Activated CD8-positive, alpha-beta memory T cell treated with anti-CD3 and anti-CD28 coated beads, Interleukin-2, amount 10 ng/mL, durations not matched to agents 7 days and 5 days (primary cell): ENCODE results near the gene PPOX. TPM values are rescaled to one million over a fixed set of nuclear protein-coding genes. Genes with fewer than 3 reads are reported as not detected.

ENCODE experiments used
- ATAC-seq: fragments of 150-1000 bp; cut with Tn5 transposase; one replicate; pipeline ENCODE4 v1.10.0; 2021; ENCODE audit warnings: moderate library complexity
- CTCF ChIA-PET: fragments of 350-600 bp; sonication (Branson Sonifier 250); formaldehyde crosslinking; loops from one replicate; lab custom pipeline; 2021; ENCODE audit warnings: antibody characterized with exemption; lab: Charles Lee
- DNase-seq: peaks from one replicate; pipeline ENCODE4 v3.0.0-alpha.2; 2020
- H3K27ac Mint-ChIP-seq: one replicate; pipeline ENCODE4 v1.8.0; 2021; ENCODE audit warnings: mild to moderate bottlenecking, mixed read lengths
- H3K27me3 Mint-ChIP-seq: one replicate; pipeline ENCODE4 v1.8.0; 2021; ENCODE audit warnings: mixed read lengths
- H3K36me3 Mint-ChIP-seq: one replicate; pipeline ENCODE4 v1.8.0; 2021; ENCODE audit warnings: mild to moderate bottlenecking, mixed read lengths
- H3K4me1 Mint-ChIP-seq: one replicate; pipeline ENCODE4 v1.8.0; 2021; ENCODE audit warnings: mixed read lengths
- H3K4me3 Mint-ChIP-seq: one replicate; pipeline ENCODE4 v1.8.0; 2021; ENCODE audit warnings: mild to moderate bottlenecking, moderate library complexity, mixed read lengths
- H3K9me3 Mint-ChIP-seq: one replicate; pipeline ENCODE4 v1.8.0; 2022; ENCODE audit warnings: low read depth, mixed read lengths
- total RNA-seq, 2 experiments: library from RNA; stranded (reverse); gene quantifications; one replicate each; pipeline ENCODE4 v1.2.3, GENCODE V29; 2021

Gene PPOX
- total RNA-seq, 2 experiments from 2014 or later: 34.5 to 43.9 TPM

- ATAC-seq (peak; percentile 95), DNase-seq (peak; percentile 95)
- Mint-ChIP-seq H3K9me3 (no peaks in the 10 kb centered on the region), H3K4me3 (no peak within 1 kb of the TSS), H3K4me1 (peaks cover 35% of the 10 kb centered on the region), H3K27ac (no peak within 1 kb of the TSS), H3K36me3 (peaks cover 26% of the 10 kb centered on the region), H3K27me3 (no peaks in the 10 kb centered on the region)
- CTCF ChIA-PET: interaction anchor here (0.7 to 2.7 kb wide), 17 partner anchors 8 to 451 kb away, joined by 3 to 21 read pairs (median 4); partner anchors contain the start of genes KLHDC9, NIT1, PFDN2 and PPOX
Observed at GRCh38 chr1:161132410-161133219, 33.6 kb upstream of the PPOX start, which contains the start of gene DEDD. Gene DEDD (minus strand): TSS chr1:161132667. CDS start chr1:161124462, 8,205 bp downstream.

GRCh38 chr1:161133220-161133740, 32.9 kb upstream of the PPOX start:
- Mint-ChIP-seq H3K36me3 (peaks cover 19% of the 10 kb centered on the region), H3K4me3 (no peak overlapping the region), H3K4me1 (peaks cover 30% of the 10 kb centered on the region), H3K27me3 (no peaks in the 10 kb centered on the region), H3K9me3 (no peaks in the 10 kb centered on the region), H3K27ac (no peak overlapping the region)
- CTCF ChIA-PET: interaction anchor here (0.7 to 2.7 kb wide), 16 partner anchors 8 to 452 kb away, joined by 3 to 21 read pairs (median 4); partner anchors contain the start of genes KLHDC9, NIT1, PFDN2 and PPOX
- peak; percentile 7 for ATAC-seq
- no peak for DNase-seq

GRCh38 chr1:161137881-161138280, 28.3 kb upstream of the PPOX start:
- ATAC-seq: no peak
- Mint-ChIP-seq H3K4me1 (peaks cover 5% of the 10 kb centered on the region), H3K27me3 (no peaks in the 10 kb centered on the region), H3K36me3 (peaks cover 6% of the 10 kb centered on the region), H3K27ac (no peak overlapping the region), H3K9me3 (no peaks in the 10 kb centered on the region), H3K4me3 (no peak overlapping the region)
- no peak for DNase-seq
- CTCF ChIA-PET: interaction anchor here (1.3 to 2.0 kb wide), 4 partner anchors 16 to 100 kb away, joined by 4 to 7 read pairs (median 5); no protein-coding TSS in a partner anchor

- Mint-ChIP-seq H3K4me1 (peaks cover 5% of the 10 kb centered on the region), H3K27me3 (no peaks in the 10 kb centered on the region), H3K27ac (peak overlapping the region; percentile 3), H3K36me3 (peaks cover 6% of the 10 kb centered on the region), H3K4me3 (no peak overlapping the region), H3K9me3 (no peaks in the 10 kb centered on the region)
- DNase-seq: no peak
- CTCF ChIA-PET: interaction anchor here (1.2 to 2.0 kb wide), 4 partner anchors 21 to 143 kb away, joined by 3 to 7 read pairs (median 4); no protein-coding TSS in a partner anchor
- ATAC-seq: no peak
Observed at GRCh38 chr1:161138431-161138830, 27.8 kb upstream of the PPOX start.

- Mint-ChIP-seq H3K9me3 (no peaks in the 10 kb centered on the region), H3K27ac (no peak overlapping the region), H3K36me3 (peaks cover 6% of the 10 kb centered on the region), H3K4me1 (peaks cover 5% of the 10 kb centered on the region), H3K4me3 (no peak overlapping the region), H3K27me3 (no peaks in the 10 kb centered on the region)
- DNase-seq (no peak), ATAC-seq (peak; percentile 53)
- CTCF ChIA-PET: interaction anchor here (1.2 to 2.6 kb wide), 3 partner anchors 68 to 145 kb away, joined by 3 to 8 read pairs (median 5); no protein-coding TSS in a partner anchor
Observed at GRCh38 chr1:161139766-161140165, 26.5 kb upstream of the PPOX start.

- Mint-ChIP-seq H3K36me3 (peaks cover 1% of the 10 kb centered on the region), H3K4me1 (no peaks in the 10 kb centered on the region), H3K4me3 (no peak overlapping the region), H3K27me3 (no peaks in the 10 kb centered on the region), H3K27ac (no peak overlapping the region), H3K9me3 (no peaks in the 10 kb centered on the region)
- no peak for DNase-seq
- ATAC-seq: no peak
- CTCF ChIA-PET: interaction anchor here (0.8 to 2.6 kb wide), 13 partner anchors 8 to 305 kb away, joined by 3 to 8 read pairs (median 3); partner anchors contain the start of genes DEDD, NIT1, PFDN2 and UFC1
Observed at GRCh38 chr1:161140755-161141400, 25.3 kb upstream of the PPOX start.

GRCh38 chr1:161145832-161146231, 20.4 kb upstream of the PPOX start:
- H3K9me3 Mint-ChIP-seq: no peaks in the 10 kb centered on the region
- no peaks in the 10 kb centered on the region for H3K27me3 Mint-ChIP-seq
- no peaks in the 10 kb centered on the region for H3K4me1 Mint-ChIP-seq
- CTCF ChIA-PET: interaction anchor here (1.2 to 1.7 kb wide), 2 partner anchors 13 to 148 kb away, joined by 3 to 4 read pairs; no protein-coding TSS in a partner anchor
- H3K27ac Mint-ChIP-seq: no peak overlapping the region
- H3K4me3 Mint-ChIP-seq: no peak overlapping the region
- H3K36me3 Mint-ChIP-seq: no peaks in the 10 kb centered on the region
- DNase-seq (no peak), ATAC-seq (no peak)

- Mint-ChIP-seq H3K4me1 (peaks cover 19% of the 10 kb centered on the region), H3K4me3 (peak overlapping the region; percentile 99), H3K36me3 (peaks cover 15% of the 10 kb centered on the region), H3K27ac (peak overlapping the region; percentile 100), H3K27me3 (no peaks in the 10 kb centered on the region), H3K9me3 (no peaks in the 10 kb centered on the region)
- CTCF ChIA-PET: interaction anchor here (0.8 to 5.8 kb wide), 5 partner anchors 13 to 153 kb away, joined by 3 to 41 read pairs (median 5); partner anchors contain the start of genes PPOX and TOMM40L
- DNase-seq: no peak
- ATAC-seq: no peak
Observed at GRCh38 chr1:161153176-161153575, 13.1 kb upstream of the PPOX start.

GRCh38 chr1:161153682-161154337, 12.4 kb upstream of the PPOX start, which contains the start of gene UFC1:
Gene UFC1 (plus strand): TSS chr1:161153978. CDS start chr1:161153998, 20 bp downstream.
- ATAC-seq: peak; percentile 95
- Mint-ChIP-seq H3K27ac (peak within 1 kb of the TSS; percentile 100), H3K4me3 (peak within 1 kb of the TSS; percentile 99), H3K9me3 (no peaks in the 10 kb centered on the region), H3K36me3 (peaks cover 20% of the 10 kb centered on the region), H3K27me3 (no peaks in the 10 kb centered on the region), H3K4me1 (peaks cover 23% of the 10 kb centered on the region)
- CTCF ChIA-PET: interaction anchor here (0.7 to 5.8 kb wide), 7 partner anchors 12 to 163 kb away, joined by 3 to 41 read pairs (median 4); partner anchors contain the start of genes PPOX and TOMM40L
- peak; percentile 92 for DNase-seq

- no peaks in the 10 kb centered on the region for H3K27me3 Mint-ChIP-seq
- H3K27ac Mint-ChIP-seq: peak overlapping the region; percentile 82
- H3K4me3 Mint-ChIP-seq: no peak overlapping the region
- H3K4me1 Mint-ChIP-seq: peaks cover 45% of the 10 kb centered on the region
- ATAC-seq (no peak), DNase-seq (no peak)
- CTCF ChIA-PET: interaction anchor here (0.9 to 5.8 kb wide), 4 partner anchors 8 to 88 kb away, joined by 3 to 41 read pairs (median 4); partner anchors contain the start of genes ARHGAP30, NDUFS2, NIT1 and PFDN2
- H3K36me3 Mint-ChIP-seq: peaks cover 24% of the 10 kb centered on the region
- H3K9me3 Mint-ChIP-seq: no peaks in the 10 kb centered on the region
Observed at GRCh38 chr1:161157867-161158266, 8.4 kb upstream of the PPOX start.

- Mint-ChIP-seq H3K9me3 (no peaks in the 10 kb centered on the region), H3K4me3 (peak overlapping the region; percentile 76), H3K27me3 (no peaks in the 10 kb centered on the region), H3K27ac (peak overlapping the region; percentile 82), H3K36me3 (peaks cover 28% of the 10 kb centered on the region), H3K4me1 (peaks cover 49% of the 10 kb centered on the region)
- CTCF ChIA-PET: interaction anchor here (0.6 to 5.8 kb wide), 5 partner anchors 8 to 67 kb away, joined by 3 to 41 read pairs (median 3); partner anchors contain the start of genes DEDD, NDUFS2, NIT1 and PFDN2
- DNase-seq: no peak
- no peak for ATAC-seq
Observed at GRCh38 chr1:161158316-161159010, 7.8 kb upstream of the PPOX start.
